Mesendoderm (in vitro differentiated cells): ENCODE data around the gene PYGL.
"Not testable (repeated sequence)": the region's sequence is repeated elsewhere in the genome, so short reads cannot be mapped to it uniquely, and the experiment has no call there.

Experiments used
- DNase-seq: peaks from one replicate; pipeline ENCODE4 v3.0.0; 2013
- H2AK5ac ChIP-seq: 2 replicates; pipeline ENCODE4 v1.6.1; 2013; ENCODE audit warnings: low read length, inconsistent platforms
- H2BK120ac ChIP-seq: 2 replicates; pipeline ENCODE4 v1.6.1; 2013; ENCODE audit warnings: low read depth, mild to moderate bottlenecking, low read length, moderate library complexity, mixed read lengths
- H2BK15ac ChIP-seq: replicated peaks from 2 replicates; pipeline ENCODE4 v1.6.1; 2013; ENCODE audit warnings: low read depth, mild to moderate bottlenecking, moderate library complexity
- H2BK5ac ChIP-seq: 2 replicates; pipeline ENCODE4 v1.6.1; 2013; ENCODE audit warnings: low read length, inconsistent platforms
- H3K18ac ChIP-seq: 2 replicates; pipeline ENCODE4 v1.6.1; 2013; ENCODE audit warnings: mild to moderate bottlenecking, low read length, mixed read lengths
- H3K23ac ChIP-seq: one replicate; pipeline ENCODE4 v1.6.1; 2013; ENCODE audit warnings: low read length
- H3K27ac ChIP-seq: 2 replicates; pipeline ENCODE4 v1.5.1; 2013; ENCODE audit warnings: low read depth, mild to moderate bottlenecking, inconsistent platforms, low read length, moderate library complexity
- H3K27me3 ChIP-seq: 2 replicates; pipeline ENCODE4 v1.6.1; 2013; ENCODE audit warnings: low read length, control low read depth, mild to moderate bottlenecking, inconsistent platforms; ENCODE audit not compliant: insufficient read depth, poor library complexity
- H3K36me3 ChIP-seq: 2 replicates; pipeline ENCODE4 v1.6.1; 2013; ENCODE audit warnings: low read length, inconsistent platforms; ENCODE audit not compliant: control insufficient read depth, insufficient read depth
- H3K4ac ChIP-seq: one replicate; pipeline ENCODE4 v1.6.1; 2013; ENCODE audit warnings: low read depth, mild to moderate bottlenecking, low read length, moderate library complexity
- H3K4me1 ChIP-seq: 2 replicates; pipeline ENCODE4 v1.6.1; 2013; ENCODE audit warnings: low read depth, low read length, inconsistent platforms; ENCODE audit not compliant: control insufficient read depth
- H3K4me2 ChIP-seq: 2 replicates; pipeline ENCODE4 v1.6.1; 2013; ENCODE audit warnings: low read length
- H3K4me3 ChIP-seq: 2 replicates; pipeline ENCODE4 v1.5.1; 2013; ENCODE audit warnings: mild to moderate bottlenecking, low read length
- H3K56ac ChIP-seq: one replicate; pipeline ENCODE4 v1.6.1; 2013; ENCODE audit warnings: low read length
- H3K79me1 ChIP-seq: 2 replicates; pipeline ENCODE4 v1.6.1; 2013; ENCODE audit warnings: low read length, inconsistent platforms
- H3K79me2 ChIP-seq: 2 replicates; pipeline ENCODE4 v1.6.1; 2013; ENCODE audit warnings: mild to moderate bottlenecking, low read length; ENCODE audit not compliant: control insufficient read depth, insufficient read depth
- H3K9ac ChIP-seq: 2 replicates; pipeline ENCODE4 v1.6.1; 2013; ENCODE audit warnings: low read length, inconsistent platforms
- H4K5ac ChIP-seq: one replicate; pipeline ENCODE4 v1.6.1; 2013; ENCODE audit warnings: low read length
- H4K8ac ChIP-seq: one replicate; pipeline ENCODE4 v1.6.1; 2013; ENCODE audit warnings: low read depth, mild to moderate bottlenecking, control low read depth, low read length, moderate library complexity
- WGBS: extraction: QIAGEN DNeasy Blood & Tissue Kit; methylation state at CpG from one replicate; pipeline ENCODE4 v1.1.7; 2013; ENCODE audit warnings: low lambda C conversion rate, missing lambda C conversion rate; ENCODE audit not compliant: insufficient coverage; ENCODE audit errors: extremely low coverage; 5-methylcytosine and 5-hydroxymethylcytosine counted together

The PYGL gene

DNA sequence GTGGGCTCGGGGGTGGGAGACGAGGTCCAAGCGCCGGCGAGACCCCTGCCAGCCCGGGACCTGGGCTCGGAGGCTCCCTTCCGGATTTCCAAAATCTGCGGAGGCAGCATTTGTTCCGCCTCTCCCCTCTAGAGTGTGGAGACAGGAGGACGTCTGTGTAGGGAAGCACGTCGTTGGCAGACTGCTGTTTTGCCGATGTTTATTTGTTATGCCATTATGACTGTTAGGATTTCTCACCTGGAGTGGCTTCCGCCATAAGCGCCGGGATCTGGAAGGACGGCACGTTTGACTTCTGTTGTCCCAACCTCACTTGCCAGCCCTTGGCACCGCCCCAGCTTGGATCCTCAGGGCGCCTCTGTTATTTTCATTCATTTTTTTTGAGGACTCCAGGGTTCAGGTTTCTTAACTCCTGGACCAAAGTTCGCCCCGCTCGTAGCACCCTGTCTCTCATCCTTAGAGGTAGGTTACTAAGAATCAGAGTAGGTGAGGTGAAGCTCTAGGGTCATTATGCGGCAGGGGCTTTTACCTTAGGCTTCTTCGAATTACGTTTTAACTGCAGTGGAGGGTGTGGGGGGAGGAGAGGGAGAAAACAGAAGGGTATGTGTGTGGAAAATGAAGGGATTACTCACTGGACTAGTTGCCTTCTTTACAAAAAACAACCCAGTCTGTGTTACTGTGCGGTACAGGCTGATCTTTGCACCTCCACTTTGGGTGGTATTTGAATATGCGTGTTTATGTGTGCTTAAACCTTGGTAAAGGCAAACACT is 547 bp upstream of the PYGL start:
- no peak overlapping the region for H2BK15ac ChIP-seq
- H3K4ac ChIP-seq = no peak overlapping the region
- H3K4me1 ChIP-seq = no peaks in the 10 kb centered on the region
- H3K27ac ChIP-seq = peak overlapping the region; percentile 49
- peak overlapping the region; percentile 70 for H3K4me3 ChIP-seq
- H3K79me2 ChIP-seq = no peaks in the 10 kb centered on the region
- no peak overlapping the region for H2AK5ac ChIP-seq
- no CpG with 5 or more reads among the region's 29 CpGs for WGBS
- H2BK120ac ChIP-seq = no peak overlapping the region
- H3K4me2 ChIP-seq = peak overlapping the region; percentile 91
- H3K27me3 ChIP-seq = no peaks in the 10 kb centered on the region
- H4K8ac ChIP-seq = no peak overlapping the region
- no peak for DNase-seq
- no peaks in the 10 kb centered on the region for H3K79me1 ChIP-seq
- peak overlapping the region; percentile 52 for H3K18ac ChIP-seq
- no peak overlapping the region for H4K5ac ChIP-seq
- H2BK5ac ChIP-seq = no peak overlapping the region
- H3K23ac ChIP-seq = no peak overlapping the region
- H3K9ac ChIP-seq = peak overlapping the region; percentile 74
- H3K56ac ChIP-seq = peak overlapping the region; percentile 88
- no peaks in the 10 kb centered on the region for H3K36me3 ChIP-seq

DNA sequence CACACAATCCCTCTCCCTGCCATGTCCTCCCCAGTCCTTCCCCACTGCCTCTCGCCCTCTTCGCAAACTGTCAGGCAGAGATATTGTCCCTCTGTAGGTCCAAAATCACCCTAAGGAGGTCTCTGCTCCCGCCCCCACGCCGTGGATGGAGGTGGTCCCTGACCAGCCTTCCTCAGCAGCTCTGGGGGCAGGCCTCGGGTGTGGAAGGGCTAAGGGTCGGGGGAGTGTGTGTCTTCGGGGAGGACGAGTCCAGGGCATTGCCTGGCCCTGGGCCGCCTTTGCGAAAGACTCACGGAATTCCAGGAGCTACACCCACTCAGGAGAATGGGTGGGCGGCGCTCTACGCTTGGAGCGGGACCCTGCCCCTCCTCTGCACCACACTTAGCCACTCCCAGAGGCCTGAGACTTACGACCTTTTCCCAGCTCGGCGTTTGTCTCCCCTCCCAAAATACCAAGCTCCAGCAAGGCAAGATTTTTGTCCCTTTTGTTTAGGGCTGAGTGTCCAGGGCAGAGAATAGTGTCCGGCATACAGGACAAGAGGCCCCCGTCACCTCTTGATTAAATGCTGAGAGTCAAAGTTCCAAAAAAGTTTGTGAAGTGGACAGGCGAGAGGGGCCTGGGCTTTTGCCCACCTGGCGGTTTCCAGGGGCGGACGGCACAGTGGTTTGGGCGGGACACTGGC is 881 bp downstream of the PYGL start:
- Histone ChIP-seq H2BK15ac (no peak overlapping the region), H3K4me3 (peak overlapping the region; percentile 73), H3K79me1 (no peaks in the 10 kb centered on the region), H2AK5ac (no peak overlapping the region), H3K79me2 (no peaks in the 10 kb centered on the region), H3K36me3 (no peaks in the 10 kb centered on the region), H3K56ac (peak overlapping the region; percentile 94), H3K18ac (peak overlapping the region; percentile 3), H3K9ac (peak overlapping the region; percentile 74), H3K23ac (peak overlapping the region; percentile 66), H2BK5ac (no peak overlapping the region), H3K4me2 (peak overlapping the region; percentile 97), H2BK120ac (no peak overlapping the region), H3K27me3 (no peaks in the 10 kb centered on the region), H3K4me1 (no peaks in the 10 kb centered on the region), H3K27ac (peak overlapping the region; percentile 9), H4K5ac (no peak overlapping the region), H3K4ac (no peak overlapping the region), H4K8ac (no peak overlapping the region)
- peak; percentile 84 for DNase-seq
- WGBS = no CpG with 5 or more reads among the region's 26 CpGs

DNA sequence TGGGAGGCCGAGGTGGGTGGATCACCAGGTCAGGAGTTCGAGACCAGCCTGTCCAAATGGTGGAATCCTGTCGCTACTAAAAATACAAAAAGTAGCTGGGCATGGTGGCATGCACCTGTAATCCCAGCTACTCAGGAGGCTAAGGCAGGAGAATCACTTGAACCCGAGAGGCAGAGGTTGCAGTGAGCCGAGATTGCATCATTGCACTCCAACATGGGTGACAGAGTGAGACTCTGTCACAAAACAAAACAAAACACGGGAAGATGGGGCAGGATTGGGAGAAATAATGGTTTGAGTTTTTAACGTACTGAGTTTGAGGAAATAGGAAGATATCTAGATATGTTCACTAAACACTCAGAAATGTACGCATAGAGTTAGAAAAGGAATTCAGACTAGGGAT is 2.6 kb downstream of the PYGL start:
- not testable (repeated sequence) for H4K8ac ChIP-seq, H2BK120ac ChIP-seq, H3K18ac ChIP-seq, H3K9ac ChIP-seq, H2BK5ac ChIP-seq, H4K5ac ChIP-seq, H3K27ac ChIP-seq, H3K36me3 ChIP-seq, H3K23ac ChIP-seq, H2AK5ac ChIP-seq, H3K27me3 ChIP-seq, H3K4ac ChIP-seq, H3K4me3 ChIP-seq, H3K4me2 ChIP-seq, H3K79me2 ChIP-seq, H3K56ac ChIP-seq, H2BK15ac ChIP-seq, H3K4me1 ChIP-seq, H3K79me1 ChIP-seq, DNase-seq
- no CpG with 5 or more reads among the region's 8 CpGs for WGBS

DNA sequence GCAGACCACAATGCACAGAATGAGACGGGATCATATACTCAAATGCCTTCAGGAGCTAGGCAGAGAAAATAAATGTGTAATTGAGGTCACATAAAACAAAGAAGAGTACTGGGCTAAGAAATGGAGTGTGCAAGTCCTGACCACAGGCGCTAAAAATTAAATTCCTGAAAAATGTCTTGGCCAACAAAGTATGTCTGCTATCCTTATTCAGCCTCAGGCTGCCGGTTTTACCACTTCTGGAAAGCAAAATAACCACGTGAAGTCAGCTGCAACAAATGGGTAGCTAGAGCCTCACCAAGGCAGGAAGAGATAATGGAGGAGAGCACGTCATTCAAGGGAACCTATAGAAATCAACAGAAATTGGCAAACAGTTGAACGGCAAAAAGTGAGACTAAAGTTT is 3.1 kb downstream of the PYGL start:
- Histone ChIP-seq H3K9ac (no peak overlapping the region), H3K4me2 (no peak overlapping the region), H2BK15ac (no peak overlapping the region), H2AK5ac (no peak overlapping the region), H3K36me3 (no peaks in the 10 kb centered on the region), H3K56ac (no peak overlapping the region), H2BK5ac (no peak overlapping the region), H3K18ac (no peak overlapping the region), H2BK120ac (no peak overlapping the region), H3K27me3 (no peaks in the 10 kb centered on the region), H4K5ac (no peak overlapping the region), H3K4ac (no peak overlapping the region), H3K27ac (no peak overlapping the region), H3K4me1 (no peaks in the 10 kb centered on the region), H3K4me3 (no peak overlapping the region), H3K23ac (no peak overlapping the region), H4K8ac (no peak overlapping the region), H3K79me2 (no peaks in the 10 kb centered on the region), H3K79me1 (no peaks in the 10 kb centered on the region)
- WGBS = no CpG with 5 or more reads among the region's 6 CpGs
- no peak for DNase-seq

DNA sequence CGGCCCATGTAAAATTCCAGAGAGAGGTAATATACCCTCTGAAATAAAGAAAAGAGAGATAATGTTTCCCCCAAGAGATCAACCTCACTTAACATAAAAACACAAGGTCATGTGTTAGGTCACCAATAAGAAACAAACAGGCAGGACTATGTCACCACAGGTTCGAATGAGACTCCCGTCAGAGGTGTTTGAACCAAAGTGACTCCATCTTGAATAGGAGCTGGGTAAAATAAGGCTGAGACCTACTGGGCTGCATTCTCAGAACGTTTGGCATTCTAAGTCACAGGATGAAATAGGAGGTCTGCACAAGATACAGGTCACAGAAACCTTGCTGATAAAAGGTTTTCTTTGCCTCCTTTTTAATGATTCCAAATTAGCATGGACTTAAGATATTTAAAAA is 6.5 kb downstream of the PYGL start:
- Histone ChIP-seq H2AK5ac (no peak overlapping the region), H3K79me1 (no peaks in the 10 kb centered on the region), H2BK5ac (no peak overlapping the region)

More for the DNA sequence above, 6.5 kb downstream of the PYGL start:
- Histone ChIP-seq H2BK15ac (no peak overlapping the region), H4K8ac (no peak overlapping the region), H3K79me2 (no peaks in the 10 kb centered on the region), H3K27ac (no peak overlapping the region), H3K4me3 (no peak overlapping the region), H3K4me1 (no peaks in the 10 kb centered on the region), H3K4me2 (no peak overlapping the region), H3K9ac (no peak overlapping the region), H3K18ac (no peak overlapping the region), H3K23ac (no peak overlapping the region), H2BK120ac (no peak overlapping the region), H3K27me3 (no peaks in the 10 kb centered on the region), H4K5ac (no peak overlapping the region), H3K56ac (no peak overlapping the region), H3K36me3 (no peaks in the 10 kb centered on the region), H3K4ac (no peak overlapping the region)
- DNase-seq = no peak
- WGBS = no CpG with 5 or more reads among the region's 4 CpGs
